NCI-H345 (cell line): Measurements from ENCODE around the gene SMPD4.
"Not testable (repeated sequence)": the region's sequence is repeated elsewhere in the genome, so short reads cannot be mapped to it uniquely, and the experiment has no call there.

Experiments used
- DNase-seq: peaks from one replicate; lab custom pipeline; 2025; lab: John Stamatoyannopoulos, UW

The SMPD4 gene, protein sequence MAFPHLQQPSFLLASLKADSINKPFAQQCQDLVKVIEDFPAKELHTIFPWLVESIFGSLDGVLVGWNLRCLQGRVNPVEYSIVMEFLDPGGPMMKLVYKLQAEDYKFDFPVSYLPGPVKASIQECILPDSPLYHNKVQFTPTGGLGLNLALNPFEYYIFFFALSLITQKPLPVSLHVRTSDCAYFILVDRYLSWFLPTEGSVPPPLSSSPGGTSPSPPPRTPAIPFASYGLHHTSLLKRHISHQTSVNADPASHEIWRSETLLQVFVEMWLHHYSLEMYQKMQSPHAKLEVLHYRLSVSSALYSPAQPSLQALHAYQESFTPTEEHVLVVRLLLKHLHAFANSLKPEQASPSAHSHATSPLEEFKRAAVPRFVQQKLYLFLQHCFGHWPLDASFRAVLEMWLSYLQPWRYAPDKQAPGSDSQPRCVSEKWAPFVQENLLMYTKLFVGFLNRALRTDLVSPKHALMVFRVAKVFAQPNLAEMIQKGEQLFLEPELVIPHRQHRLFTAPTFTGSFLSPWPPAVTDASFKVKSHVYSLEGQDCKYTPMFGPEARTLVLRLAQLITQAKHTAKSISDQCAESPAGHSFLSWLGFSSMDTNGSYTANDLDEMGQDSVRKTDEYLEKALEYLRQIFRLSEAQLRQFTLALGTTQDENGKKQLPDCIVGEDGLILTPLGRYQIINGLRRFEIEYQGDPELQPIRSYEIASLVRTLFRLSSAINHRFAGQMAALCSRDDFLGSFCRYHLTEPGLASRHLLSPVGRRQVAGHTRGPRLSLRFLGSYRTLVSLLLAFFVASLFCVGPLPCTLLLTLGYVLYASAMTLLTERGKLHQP

DNA sequence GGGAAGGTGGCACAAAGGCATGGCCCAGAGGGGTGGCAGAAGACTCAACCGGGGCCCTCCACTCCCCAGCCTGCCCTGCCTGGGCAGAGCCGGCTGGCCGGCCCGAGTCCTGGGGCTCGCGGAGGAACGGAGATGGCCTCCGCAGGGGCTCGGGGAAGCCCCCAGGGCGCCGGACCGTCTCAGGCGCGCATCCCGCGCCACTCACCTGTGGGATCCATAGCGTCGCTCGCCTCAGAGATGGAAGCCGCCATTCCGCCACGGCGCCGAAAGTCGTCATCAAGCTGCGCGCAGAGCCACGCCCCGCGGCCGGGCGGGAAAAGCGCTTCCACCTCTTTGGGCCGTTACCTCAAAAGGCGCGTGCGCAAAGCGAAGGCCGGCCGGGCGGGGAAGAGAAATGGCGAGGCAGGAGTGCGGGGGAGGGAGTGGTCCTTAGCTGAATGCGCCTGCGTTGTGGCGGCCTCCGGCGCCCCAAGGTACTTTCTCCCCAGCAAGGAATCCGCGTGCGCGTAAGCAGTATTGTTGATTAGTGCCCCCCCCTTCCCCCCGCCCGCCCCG, at the start of gene SMPD4:
TSS of gene SMPD4 (minus strand) at position 278 of the 555 bp plus-strand sequence. CDS start 5,010 bp downstream, outside the sequence.
- peak; percentile 97 for DNase-seq

DNA sequence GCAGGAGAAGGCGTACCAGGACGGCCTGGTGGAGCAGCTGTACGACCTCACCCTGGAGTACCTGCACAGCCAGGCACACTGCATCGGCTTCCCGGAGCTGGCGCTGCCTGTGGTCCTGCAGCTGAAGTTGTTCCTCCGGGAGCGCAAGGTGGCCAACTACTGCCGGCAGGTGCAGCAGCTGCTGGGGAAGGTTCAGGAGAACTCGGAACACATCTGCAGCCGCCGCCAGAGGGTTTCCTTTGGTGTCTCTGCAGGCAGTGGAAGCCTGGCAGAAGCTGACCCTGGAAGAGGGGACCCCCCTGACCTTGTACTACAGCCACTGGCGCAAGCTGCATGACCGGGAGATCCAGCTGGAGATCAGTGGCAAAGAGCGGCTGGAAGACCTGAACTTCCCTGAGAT, 49.5 kb upstream of the SMPD4 start:
- not testable (repeated sequence) for DNase-seq

DNA sequence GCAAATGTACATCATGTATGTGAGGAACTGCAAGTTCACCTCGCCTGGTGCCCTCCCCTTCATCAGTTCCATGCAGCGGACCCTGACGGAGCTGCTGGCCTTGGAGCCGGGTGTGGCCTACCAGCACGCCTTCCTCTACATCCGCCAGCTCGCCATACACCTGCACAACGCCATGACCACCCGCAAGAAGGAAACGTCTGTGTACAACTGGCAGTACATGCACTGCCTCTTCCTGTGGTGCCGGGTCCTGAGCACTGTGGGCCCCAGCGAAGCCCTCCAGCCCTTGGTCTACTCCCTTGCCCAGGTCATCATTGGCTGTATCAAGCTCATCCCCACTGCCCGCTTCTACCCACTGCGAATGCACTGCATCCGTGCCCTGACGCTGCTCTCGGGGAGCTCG, 49.0 kb upstream of the SMPD4 start:
- DNase-seq = not testable (repeated sequence)

DNA sequence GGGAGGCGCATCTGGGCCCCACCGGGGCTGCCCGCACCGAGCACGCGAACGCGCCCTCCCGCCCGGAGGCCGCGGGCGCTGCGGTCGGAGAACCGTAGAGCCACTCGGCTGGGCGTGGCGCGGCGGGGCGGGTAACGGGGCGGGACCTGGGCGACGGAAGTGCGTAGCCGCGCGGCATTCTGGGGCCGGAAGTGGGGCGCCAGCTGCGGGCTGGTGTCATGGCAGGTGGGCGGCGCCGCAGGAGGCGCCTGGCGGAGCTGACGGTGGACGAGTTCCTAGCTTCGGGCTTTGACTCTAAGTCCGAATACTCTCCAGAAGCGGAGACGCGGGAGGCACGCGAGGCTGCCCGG, 47.7 kb upstream of the SMPD4 start:
- DNase-seq = not testable (repeated sequence)

DNA sequence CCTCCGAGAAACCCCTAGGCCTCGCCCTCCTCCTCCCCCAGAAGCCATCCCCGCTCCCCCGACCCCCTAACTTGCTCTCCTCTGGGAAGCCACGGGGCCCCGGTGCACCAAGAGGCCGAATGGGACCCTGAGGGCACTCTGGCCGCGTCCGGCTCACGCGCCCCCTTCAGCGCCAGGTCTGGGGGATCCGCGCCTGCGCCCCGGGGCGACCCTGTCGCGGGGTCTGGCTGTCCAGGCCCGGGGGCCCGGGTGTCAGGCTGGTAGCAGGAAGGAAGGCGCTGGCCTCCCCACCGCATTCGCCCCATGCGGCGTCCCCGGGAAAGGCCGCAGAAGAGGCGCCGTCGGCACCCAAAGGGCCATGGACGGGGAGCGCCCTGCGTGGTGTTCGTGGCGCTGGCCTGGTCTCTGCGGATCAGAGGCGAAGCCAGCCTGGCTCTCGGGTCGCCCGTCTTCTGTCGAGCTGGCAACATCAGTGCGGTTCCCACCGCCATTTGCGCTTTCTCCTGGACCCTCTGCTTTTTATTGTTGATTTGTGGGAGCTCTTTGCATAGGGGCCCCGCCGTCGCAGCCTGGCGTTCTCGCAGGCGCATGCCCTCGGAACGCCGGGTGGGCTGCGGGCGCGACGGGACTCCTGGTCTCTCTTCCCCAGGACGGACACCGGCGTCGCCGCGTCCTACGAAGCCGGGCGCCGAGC, 47.2 kb upstream of the SMPD4 start:
- not testable (repeated sequence) for DNase-seq

DNA sequence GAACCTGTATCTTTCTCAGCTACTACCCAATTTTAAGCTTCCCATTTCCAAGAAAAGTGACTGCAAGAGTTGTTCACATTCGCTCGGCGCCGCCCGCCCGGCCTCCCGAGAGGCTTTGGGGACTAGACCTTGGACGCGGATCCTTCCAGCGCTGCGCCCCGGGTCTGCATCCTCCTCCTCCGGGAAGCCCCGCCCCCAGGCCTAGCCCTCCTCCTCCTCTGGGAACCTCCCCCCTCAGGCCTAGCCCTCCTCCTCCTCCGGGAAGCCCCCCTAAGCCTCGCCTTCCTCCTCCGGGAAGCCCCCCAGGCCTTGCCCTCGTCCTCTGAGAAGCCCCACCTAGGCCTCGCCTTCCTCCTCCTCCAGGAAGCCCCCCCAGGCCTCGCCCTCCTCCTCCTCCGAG, 46.6 kb upstream of the SMPD4 start:
- DNase-seq = not testable (repeated sequence)

DNA sequence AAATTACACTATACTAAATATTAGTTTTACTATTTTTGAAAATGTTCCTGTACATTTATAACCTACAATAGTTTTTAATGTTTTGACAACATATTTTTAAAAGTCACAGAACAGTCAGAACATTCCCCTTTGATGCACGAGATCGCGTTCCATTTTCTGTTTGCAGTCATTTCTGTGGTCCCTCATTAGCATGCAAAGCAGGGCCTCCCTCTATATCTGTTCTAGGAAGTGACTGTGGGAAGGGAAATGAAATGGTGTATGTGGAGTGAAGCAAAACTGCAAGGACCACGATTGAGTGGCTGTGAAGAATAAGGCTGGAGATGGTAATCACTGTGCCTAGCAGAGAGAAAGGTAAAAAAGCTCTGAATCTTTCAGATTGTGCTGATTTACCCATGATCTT, 41.1 kb upstream of the SMPD4 start:
- not testable (repeated sequence) for DNase-seq

DNA sequence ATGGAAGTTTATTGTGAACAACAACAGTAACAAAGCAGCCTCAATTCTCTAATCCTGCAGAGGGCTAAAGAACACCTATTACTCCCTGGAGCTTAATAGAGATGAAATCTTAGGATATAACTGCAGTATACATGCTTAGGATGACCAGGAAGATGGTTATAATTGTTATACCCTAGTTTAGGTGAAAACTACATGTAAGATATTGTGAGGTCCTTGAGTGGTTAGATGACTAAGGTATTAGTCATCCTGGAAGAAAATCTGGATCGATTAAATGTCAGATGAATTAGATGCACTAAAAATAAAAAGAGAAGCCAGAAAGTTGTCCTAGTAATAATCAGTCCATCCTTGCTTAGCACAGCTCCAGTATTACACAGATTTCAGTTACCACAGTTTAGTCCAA, 39.1 kb upstream of the SMPD4 start:
- not testable (repeated sequence) for DNase-seq

DNA sequence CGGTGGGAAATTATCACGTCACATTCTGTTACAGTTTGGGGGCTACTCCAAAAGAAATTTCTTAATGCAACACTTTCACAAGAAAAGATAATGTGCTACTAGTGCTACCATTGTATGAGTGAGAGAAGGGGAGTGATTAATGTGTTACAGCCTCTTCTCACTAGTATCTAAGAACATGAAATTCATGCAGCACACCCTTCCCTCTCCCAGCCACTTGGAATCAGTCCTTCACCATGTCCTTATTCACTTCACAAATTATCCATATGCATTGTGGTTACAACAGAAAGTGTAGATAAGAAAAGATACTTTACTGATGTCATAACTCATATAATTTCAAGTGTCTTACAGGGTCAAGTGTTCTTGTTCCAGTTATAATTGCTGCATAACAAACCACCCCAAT, 37.7 kb upstream of the SMPD4 start:
- DNase-seq = not testable (repeated sequence)

DNA sequence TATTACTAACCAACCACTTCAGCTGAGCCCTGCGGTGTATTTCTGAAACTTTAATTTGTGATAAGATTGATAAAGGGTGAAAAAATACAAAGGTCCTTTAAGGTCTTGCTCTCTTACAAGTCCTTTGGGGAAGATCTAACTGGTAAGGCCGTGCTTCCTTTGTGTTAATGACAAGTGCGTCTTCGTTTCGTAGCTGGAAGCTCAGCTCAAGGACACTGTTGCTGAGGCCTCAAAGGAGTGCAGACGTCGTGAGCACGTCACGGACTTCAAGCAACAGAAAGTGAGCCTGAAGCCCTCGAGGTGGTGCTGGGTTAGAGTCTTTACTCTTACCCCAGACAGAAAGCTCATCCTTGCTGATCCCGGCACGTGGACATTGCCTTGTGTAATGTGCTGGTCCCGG, 25.6 kb upstream of the SMPD4 start:
- not testable (repeated sequence) for DNase-seq

DNA sequence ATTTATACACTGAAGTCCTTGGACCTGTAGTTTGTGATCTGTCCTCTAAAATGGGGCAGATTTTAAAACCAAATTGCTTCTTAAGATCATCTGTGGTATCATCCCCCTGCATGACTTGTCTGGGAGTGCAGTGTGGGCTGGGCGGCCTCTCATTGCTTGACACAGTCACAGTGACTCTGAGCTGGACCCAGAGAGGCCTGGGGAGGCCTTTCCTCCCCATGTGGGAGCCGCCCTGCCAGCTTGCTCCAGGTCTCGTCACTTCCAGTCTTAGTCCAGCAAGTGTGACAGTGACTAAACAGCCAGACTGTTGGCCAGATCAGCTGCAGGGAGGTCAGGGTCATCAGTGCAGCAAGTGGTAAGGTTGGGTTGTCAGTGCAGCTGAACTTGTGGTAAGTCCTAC, 21.7 kb upstream of the SMPD4 start:
- DNase-seq = not testable (repeated sequence)

DNA sequence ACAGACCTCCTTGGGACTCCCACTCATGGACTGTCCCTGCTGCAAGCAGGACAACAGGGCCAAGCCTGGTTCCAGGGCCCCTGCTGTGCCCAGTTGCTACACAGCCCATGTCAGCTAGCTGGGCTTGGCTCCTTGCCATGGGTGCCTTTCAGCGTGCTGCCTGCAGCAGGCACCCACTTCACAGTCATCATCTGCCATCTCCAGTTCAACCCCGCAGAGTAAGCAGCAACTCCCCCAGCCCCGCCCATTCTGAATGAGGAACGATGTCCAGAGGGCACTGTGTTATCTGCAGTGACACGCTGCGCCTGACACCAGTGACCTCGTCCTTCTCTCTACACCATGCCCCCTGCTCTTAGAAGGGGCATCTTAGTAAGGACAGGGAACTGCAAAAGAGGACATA, 21.1 kb upstream of the SMPD4 start:
- DNase-seq = peak; percentile 71

DNA sequence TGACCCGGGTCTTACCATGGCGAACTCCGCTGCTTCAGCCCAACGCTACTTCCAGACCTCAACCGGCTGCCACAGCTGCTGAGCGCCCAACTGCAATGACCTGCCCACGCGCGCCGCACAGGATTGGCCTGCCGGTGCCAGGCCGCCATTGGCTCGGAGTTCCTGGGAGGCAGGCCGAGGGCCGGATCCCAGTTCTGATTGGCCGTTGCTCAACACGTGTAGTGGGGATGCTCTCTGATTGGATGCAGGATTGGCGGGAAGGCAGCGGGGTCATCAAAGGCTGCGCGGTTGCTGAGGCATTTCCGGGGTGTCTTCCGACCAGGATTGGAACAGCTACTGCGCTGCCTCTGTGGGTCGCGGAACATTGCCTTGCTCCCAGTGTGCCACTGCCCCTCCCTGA, 16.9 kb upstream of the SMPD4 start, which contains the start of gene TUBA3E:
TSS of gene TUBA3E (minus strand) at position 97 of the 400 bp plus-strand sequence. CDS start at position 18, 79 bp downstream.
- DNase-seq = no peak

DNA sequence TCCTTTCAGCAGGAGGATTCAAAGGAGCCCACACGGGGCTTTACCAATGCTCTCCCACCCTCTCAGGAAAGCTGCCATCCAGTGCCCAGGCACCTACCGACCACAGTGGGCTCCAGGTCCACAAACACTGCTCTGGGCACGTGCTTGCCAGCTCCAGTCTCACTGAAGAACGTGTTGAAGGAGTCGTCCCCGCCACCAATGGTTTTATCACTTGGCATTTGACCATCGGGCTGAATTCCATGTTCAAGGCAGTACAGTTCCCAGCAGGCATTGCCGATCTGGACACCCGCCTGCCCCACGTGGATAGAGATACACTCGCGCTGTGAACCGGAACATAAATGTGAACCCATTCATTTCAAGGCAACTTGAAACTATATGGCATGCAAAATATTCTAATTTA, 14.7 kb upstream of the SMPD4 start:
- DNase-seq = not testable (repeated sequence)

DNA sequence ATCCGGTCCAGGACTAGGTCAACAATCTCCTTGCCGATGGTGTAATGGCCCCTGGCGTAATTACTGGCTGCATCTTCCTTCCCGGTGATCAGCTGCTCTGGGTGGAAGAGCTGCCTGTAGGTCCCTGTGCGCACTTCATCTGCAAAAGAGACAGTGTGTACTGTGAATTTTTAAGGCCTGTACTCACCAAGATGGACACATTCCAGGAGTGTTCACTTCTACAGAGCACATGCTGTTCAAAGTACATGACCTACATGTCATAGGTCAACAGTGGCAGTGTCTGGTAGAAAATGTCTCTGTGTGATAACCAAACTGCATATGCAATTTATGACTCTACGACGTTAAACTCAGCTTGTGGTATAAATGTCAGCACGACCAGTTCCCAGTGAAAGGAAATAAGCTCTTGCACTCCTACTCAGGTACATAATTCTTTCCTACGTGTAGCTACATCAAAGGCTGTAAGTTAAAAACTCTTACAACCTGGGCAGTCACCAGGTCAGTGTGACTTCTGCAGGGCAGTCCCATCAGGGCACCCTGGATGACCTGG, 13.8 kb upstream of the SMPD4 start:
- DNase-seq = not testable (repeated sequence)

DNA sequence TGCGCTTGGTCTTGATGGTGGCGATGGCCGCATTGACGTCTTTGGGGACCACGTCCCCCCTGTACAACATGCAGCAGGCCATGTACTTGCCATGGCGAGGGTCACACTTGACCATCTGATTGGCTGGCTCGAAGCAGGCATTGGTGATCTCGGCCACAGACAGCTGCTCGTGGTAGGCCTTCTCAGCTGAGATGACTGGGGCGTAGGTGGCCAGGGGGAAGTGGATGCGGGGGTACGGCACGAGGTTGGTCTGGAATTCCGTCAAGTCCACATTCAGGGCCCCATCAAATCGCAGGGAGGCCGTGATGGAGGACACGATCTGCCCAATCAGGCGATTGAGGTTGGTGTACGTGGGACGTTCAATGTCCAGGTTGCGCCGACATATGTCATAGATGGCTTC, 12.4 kb upstream of the SMPD4 start:
- DNase-seq = not testable (repeated sequence)

DNA sequence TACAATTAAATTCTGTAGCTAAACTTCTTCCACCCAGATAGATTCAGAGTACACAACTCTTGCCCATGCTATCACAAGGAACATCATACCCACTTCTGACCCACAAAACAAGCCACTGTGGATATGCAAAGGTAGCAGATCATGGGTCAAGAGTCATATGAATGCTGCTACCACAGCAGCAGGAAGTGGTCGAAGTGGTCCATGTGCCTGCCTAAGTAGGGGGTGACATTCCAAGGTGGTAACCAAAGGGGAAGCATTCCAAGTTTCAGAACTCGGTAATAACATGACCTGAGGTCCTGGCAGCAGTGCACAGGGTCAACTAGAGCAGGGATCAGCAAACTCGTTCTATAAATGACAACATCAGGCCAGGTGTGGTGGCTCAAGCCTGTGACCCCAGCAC, 11.0 kb upstream of the SMPD4 start:
- not testable (repeated sequence) for DNase-seq

DNA sequence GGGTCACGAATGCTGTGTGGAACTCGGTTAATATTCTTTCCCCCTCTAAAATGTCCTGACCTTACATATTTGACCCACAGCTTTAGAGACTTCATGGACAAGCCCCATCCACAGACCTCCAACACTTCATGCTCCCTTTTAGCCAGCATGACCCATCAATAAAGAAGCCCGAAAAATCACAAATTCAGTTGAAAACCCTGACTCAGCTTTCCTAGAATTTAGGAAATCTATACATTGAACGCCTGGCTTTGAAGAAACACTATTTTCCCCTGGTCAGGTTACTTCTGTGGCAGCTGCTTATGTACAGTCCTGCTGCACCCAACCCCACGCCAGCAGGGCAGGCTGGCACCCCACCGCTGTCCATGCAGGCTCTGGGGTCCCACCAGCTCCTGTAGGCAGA, 9.9 kb upstream of the SMPD4 start:
- DNase-seq = not testable (repeated sequence)

DNA sequence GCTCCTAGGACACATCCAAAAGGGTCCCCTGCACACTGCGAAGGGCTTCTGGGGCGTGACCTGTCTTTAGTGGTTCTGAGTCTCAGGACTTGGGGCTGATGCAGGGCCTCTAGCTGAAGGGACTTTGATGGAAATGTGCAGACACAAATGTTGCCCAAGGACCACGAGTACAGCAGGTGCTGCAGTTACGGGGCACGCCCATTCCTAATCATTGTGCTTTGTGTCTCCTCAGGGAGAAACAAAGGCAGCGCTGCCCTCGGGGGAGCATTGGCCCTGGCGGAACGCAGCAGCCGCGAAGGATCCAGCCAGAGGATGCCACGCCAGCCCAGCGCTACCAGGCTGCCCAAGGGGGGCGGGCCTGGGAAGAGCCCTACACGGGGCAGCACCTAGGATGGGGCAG, 8.8 kb upstream of the SMPD4 start:
- DNase-seq = no peak

DNA sequence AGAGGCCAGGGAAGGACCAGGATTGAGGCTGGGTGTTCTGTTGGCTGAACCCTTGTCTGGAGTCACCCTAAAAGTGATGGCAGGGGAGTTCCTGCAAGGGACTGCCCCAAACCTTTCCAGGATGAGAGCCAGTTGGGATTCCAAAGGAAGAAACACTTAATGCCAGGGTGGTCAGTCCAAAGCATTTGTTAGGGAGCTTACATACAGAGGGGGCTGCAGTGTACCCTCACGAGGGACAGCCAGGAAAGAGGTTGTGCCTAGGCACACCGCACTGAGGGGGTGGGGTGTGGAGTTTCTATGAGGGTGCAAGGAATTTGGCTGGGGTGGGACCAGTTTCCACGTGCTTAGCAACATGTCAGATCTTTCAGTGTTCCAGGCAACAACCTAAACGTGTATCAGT, 7.6 kb upstream of the SMPD4 start:
- not testable (repeated sequence) for DNase-seq
